HepG2 (cell line): ENCODE data around the gene ABCC3. TPM values are rescaled to one million over a fixed set of nuclear protein-coding genes. Genes with fewer than 3 reads are reported as not detected.

Experiments
- CREB1 ChIP-seq, 2 experiments: fragments of 450-650 bp in 1 of 2; IDR thresholded peaks; 2 replicates each; pipeline ENCODE4 v1.6.1; 2016 to 2017; ENCODE audit warnings: control low read depth in 1 of 2, mild to moderate bottlenecking in 1 of 2, missing compliant biosample characterization in 1 of 2, missing genetic modification characterization in 1 of 2
- E2F1 ChIP-seq: sonication (generic); formaldehyde crosslinking; IDR thresholded peaks from 2 replicates; pipeline ENCODE4 v1.5.0; 2020; ENCODE audit warnings: missing genetic modification reagents
- EHMT2 ChIP-seq: fragments of 200-600 bp; sonication (generic); IDR thresholded peaks from 2 replicates; pipeline ENCODE4 v1.7.0; 2017; ENCODE audit warnings: antibody characterized with exemption, low read depth, low read length, borderline replicate concordance
- HDAC6 ChIP-seq: fragments of 200-600 bp; sonication (generic); IDR thresholded peaks from 2 replicates; pipeline ENCODE4 v1.7.0; 2017; ENCODE audit warnings: mild to moderate bottlenecking, antibody characterized with exemption, low read length, low read depth
- ISL2 ChIP-seq: sonication (generic); formaldehyde crosslinking; IDR thresholded peaks from 2 replicates; pipeline ENCODE4 v1.5.0; 2020; ENCODE audit warnings: missing genetic modification reagents
- KDM5B ChIP-seq: sonication (generic); formaldehyde crosslinking; IDR thresholded peaks from 2 replicates; pipeline ENCODE4 v1.4.0; 2020; ENCODE audit warnings: missing genetic modification reagents, mild to moderate bottlenecking, borderline replicate concordance
- POLR2AphosphoS5 ChIP-seq: IDR thresholded peaks from 2 replicates; pipeline ENCODE4 v1.6.1; 2012; ENCODE audit warnings: low read depth, low read length
- POLR2G ChIP-seq: fragments of 200-400 bp; formaldehyde crosslinking; IDR thresholded peaks from 2 replicates; pipeline ENCODE4 v1.6.1; 2018; ENCODE audit warnings: mild to moderate bottlenecking, low read depth, low read length, moderate library complexity
- PRMT3 ChIP-seq: sonication (generic); formaldehyde crosslinking; IDR thresholded peaks from 2 replicates; pipeline ENCODE4 v1.8.1; 2022; ENCODE audit warnings: low read depth, mild to moderate bottlenecking, moderate library complexity, missing genetic modification reagents, borderline replicate concordance
- STAT5B ChIP-seq: sonication (generic); formaldehyde crosslinking; IDR thresholded peaks from 2 replicates; pipeline ENCODE4 v1.4.0; 2020; ENCODE audit warnings: missing genetic modification reagents
- XRCC5 ChIP-seq: fragments of 200-400 bp; formaldehyde crosslinking; optimal IDR thresholded peaks from 2 replicates; pipeline ENCODE3; 2017; ENCODE audit warnings: mild to moderate bottlenecking, low read length
- ZBTB34 ChIP-seq: sonication (generic); formaldehyde crosslinking; IDR thresholded peaks from 2 replicates; pipeline ENCODE4 v1.8.0; 2022; ENCODE audit warnings: mild to moderate bottlenecking, missing genetic modification reagents
- ZBTB4 ChIP-seq: sonication (generic); formaldehyde crosslinking; IDR thresholded peaks from 2 replicates; pipeline ENCODE4 v1.4.0; 2020; ENCODE audit warnings: missing genetic modification reagents, mild to moderate bottlenecking, borderline replicate concordance
- ZFP90 ChIP-seq: sonication (generic); formaldehyde crosslinking; IDR thresholded peaks from 2 replicates; pipeline ENCODE4 v1.8.0; 2022; ENCODE audit warnings: missing genetic modification reagents, mild to moderate bottlenecking, inconsistent platforms, borderline replicate concordance
- ZNF260 ChIP-seq: sonication (generic); formaldehyde crosslinking; IDR thresholded peaks from 2 replicates; pipeline ENCODE4 v1.4.0; 2020; ENCODE audit warnings: missing genetic modification reagents, low read depth, mild to moderate bottlenecking, borderline replicate concordance
- ZNF431 ChIP-seq: sonication (generic); formaldehyde crosslinking; IDR thresholded peaks from 2 replicates; pipeline ENCODE4 v1.9.0; 2022; ENCODE audit warnings: missing genetic modification reagents, low read depth, mild to moderate bottlenecking, borderline replicate concordance
- ZNF44 ChIP-seq: sonication (generic); formaldehyde crosslinking; IDR thresholded peaks from 2 replicates; pipeline ENCODE4 v1.5.1; 2020; ENCODE audit warnings: mild to moderate bottlenecking, missing genetic modification reagents
- ZNF503 ChIP-seq: sonication (generic); formaldehyde crosslinking; IDR thresholded peaks from 2 replicates; pipeline ENCODE4 v1.4.0; 2020; ENCODE audit warnings: missing genetic modification reagents
- ZNF598 ChIP-seq: sonication (generic); formaldehyde crosslinking; IDR thresholded peaks from 2 replicates; pipeline ENCODE4 v1.5.1; 2020; ENCODE audit warnings: mild to moderate bottlenecking, missing genetic modification reagents, borderline replicate concordance
- ZNF678 ChIP-seq: sonication (generic); formaldehyde crosslinking; IDR thresholded peaks from 2 replicates; pipeline ENCODE4 v1.4.0; 2020; ENCODE audit warnings: mild to moderate bottlenecking, missing genetic modification reagents
- ZNF839 ChIP-seq: sonication (generic); formaldehyde crosslinking; IDR thresholded peaks from 2 replicates; pipeline ENCODE4 v1.4.0; 2020; ENCODE audit warnings: missing genetic modification reagents, mild to moderate bottlenecking, borderline replicate concordance
- polyA plus RNA-seq, 8 experiments: library from polyadenylated mRNA; depleted of rRNA in 3 of 8; stranded (reverse) in 7 of 8; unstranded in 1 of 8; fragments of >200 nt; fragmentation: Illumina TruSeq in 4 of 8; extraction: Trizol in 4 of 8; gene quantifications; 2 replicates each; pipeline versions ENCODE4 v1.2.1 to v1.2.3, GENCODE V29; 2011 to 2016; ENCODE audit warnings: low read depth in 4 of 8, missing spikeins in 1 of 8, mixed read lengths in 1 of 8; ENCODE audit not compliant: insufficient read depth in 1 of 8
- total RNA-seq, 5 experiments: library from RNA; depleted of rRNA; stranded (reverse); fragments of >200 nt; fragmentation: Illumina TruSeq; extraction: Trizol; gene quantifications; 2 replicates each; pipeline ENCODE4 v1.2.3, GENCODE V29; 2016; ENCODE audit warnings: low read depth in 1 of 5

Gene ABCC3
- total and polyA plus RNA-seq, 2 of the 13 experiments (the other 11 are each of a cell fraction or from before 2014, with no cell fraction given) = 25.2 to 50.7 TPM

GRCh38 chr17:50660042-50660886 lies 25.6 kb downstream of the ABCC3 start (continued):
- 0 out of 2 replicates have a peak, but pooled peaks have one; percentile 21 for TF ChIP-seq ZBTB4 (CRISPR knock-in tag)
- TF ChIP-seq POLR2G = no peak
- TF ChIP-seq ZNF260 (CRISPR knock-in tag) = no peak
- no peak for TF ChIP-seq ZNF839
- TF ChIP-seq ZBTB34 (CRISPR knock-in tag) = no peak
- TF ChIP-seq EHMT2 = no peak
- TF ChIP-seq PRMT3 (CRISPR knock-in tag) = no peak
- TF ChIP-seq ZNF431 (CRISPR knock-in tag) = no peak; the same call in 1 of the 2 replicates
- TF ChIP-seq ZNF598 (CRISPR knock-in tag) = no peak
- no peak for TF ChIP-seq ZNF678 (CRISPR knock-in tag)
- no peak for TF ChIP-seq ISL2 (CRISPR knock-in tag)
- no peak for TF ChIP-seq CREB1 (IDR thresholded peaks at IDR 0.05)
- TF ChIP-seq CREB1 (CRISPR knock-in tag; IDR thresholded peaks at IDR 0.05) = no peak
- no peak for TF ChIP-seq XRCC5
- no peak for TF ChIP-seq POLR2AphosphoS5
- no peak for TF ChIP-seq ZNF503 (CRISPR knock-in tag)
- 0 out of 2 replicates have a peak, but pooled peaks have one; percentile 14 for TF ChIP-seq ZFP90 (CRISPR knock-in tag)
- TF ChIP-seq KDM5B = peak; percentile 78; the same call in 1 of the 2 replicates
- no peak for TF ChIP-seq ZNF44 (CRISPR knock-in tag)
- no peak for TF ChIP-seq STAT5B (CRISPR knock-in tag)
- TF ChIP-seq HDAC6 = no peak
- TF ChIP-seq E2F1 (CRISPR knock-in tag) = no peak
